ENCODE measurements around the gene BANF2.

GRCh38 chr20:17657079-17657825 lies 42.5 kb upstream of the BANF2 start:
- no peak for TF ChIP-seq POLR2A (IDR thresholded peaks at IDR 0.05; ENCODE audit: extremely low read depth, insufficient read length)
- TF ChIP-seq CTCF (IDR thresholded peaks at IDR 0.05; ENCODE audit: low read depth, low read length): no peak
